ENCODE results near the gene WDPCP.
"Not testable (repeated sequence)": the region's sequence is repeated elsewhere in the genome, so short reads cannot be mapped to it uniquely, and the experiment has no call there.

Gene WDPCP

DNA sequence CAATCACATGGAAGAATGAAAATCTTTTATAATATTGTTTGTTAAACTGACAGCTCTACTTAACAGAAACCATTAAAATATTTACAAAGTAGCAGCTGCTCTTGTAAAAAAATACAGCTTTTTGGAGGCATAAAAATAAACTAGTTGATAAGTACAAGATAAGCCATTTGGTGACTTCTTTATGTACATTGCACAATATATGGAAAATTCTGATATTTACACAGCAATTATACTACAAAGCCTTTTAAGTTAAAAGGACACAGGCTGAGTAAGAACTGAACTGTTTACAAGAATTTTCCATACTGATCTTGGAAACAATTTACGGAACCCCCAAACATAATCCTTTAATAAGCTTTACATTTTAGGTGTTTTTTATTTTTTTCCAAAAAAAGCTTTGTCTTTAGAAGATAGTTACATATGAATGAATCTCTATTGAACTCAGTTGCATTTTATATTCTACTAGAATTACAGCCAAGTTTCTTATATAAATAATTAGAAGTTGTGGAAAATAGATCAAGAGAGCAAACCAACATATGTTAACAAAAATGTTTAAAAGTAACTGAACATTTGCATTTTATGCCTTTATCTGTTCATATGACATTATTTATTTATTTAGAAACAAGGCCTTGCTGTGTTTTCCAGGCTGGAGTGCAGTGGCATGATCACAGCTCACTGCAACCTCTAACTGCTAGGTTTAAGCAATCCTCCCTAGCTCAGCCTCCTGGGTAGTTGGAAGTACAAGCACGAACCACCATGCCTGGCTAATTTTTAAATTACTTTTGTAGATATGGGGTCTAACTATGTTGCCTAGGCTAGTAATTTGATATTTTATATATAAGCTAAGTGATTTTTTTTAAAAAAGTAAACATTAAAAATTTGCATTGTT is 395.1 kb downstream of the WDPCP start:
- no peaks in the 10 kb centered on the region for H3K27me3 Mint-ChIP-seq
- CTCF ChIA-PET: interaction anchor here (0.7 kb wide), 1 partner anchor 37 kb away, joined by 3 read pairs; no protein-coding TSS in a partner anchor
- DNase-seq: no peak
- H3K9me3 Mint-ChIP-seq: peaks cover 8% of the 10 kb centered on the region
- H3K4me1 Mint-ChIP-seq: no peaks in the 10 kb centered on the region
- H3K27ac Mint-ChIP-seq: no peak overlapping the region
- no peak overlapping the region for H3K4me3 Mint-ChIP-seq
- peaks cover 1% of the 10 kb centered on the region for H3K36me3 Mint-ChIP-seq

DNA sequence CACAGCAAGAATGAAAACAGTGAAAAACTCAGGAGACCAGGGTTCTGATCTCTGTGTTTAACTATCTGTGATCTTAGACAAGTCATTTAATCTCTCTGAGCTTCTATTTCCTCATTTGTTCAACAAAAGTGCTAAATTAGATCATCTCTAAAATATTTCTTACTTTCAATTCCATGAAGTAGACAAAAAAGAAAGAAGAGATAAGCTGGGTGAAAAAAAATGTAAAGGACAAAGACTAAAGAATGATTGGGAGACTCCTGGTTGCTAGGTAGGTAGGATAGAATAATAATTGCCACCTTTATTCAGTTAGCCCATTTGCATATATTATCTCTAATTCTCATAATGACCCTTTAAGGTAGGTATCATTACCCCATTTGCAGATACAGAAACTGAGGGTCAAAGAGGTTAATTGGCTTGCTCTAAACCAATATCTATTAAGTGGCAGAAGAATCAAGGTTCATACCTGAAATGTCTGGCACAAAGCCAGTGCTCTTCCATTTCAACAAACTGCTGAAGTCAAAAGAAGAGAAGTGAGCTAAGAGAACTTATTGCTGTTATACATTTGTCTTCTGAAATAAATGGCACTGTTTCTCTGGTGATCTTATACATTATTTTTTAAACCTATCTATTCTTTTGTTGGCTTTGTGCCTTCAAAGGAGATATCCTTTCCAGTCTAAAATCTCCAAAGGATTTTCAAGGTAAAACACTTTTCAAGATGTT is 395.9 kb downstream of the WDPCP start:
- no peak overlapping the region for H3K27ac Mint-ChIP-seq
- H3K27me3 Mint-ChIP-seq: no peaks in the 10 kb centered on the region
- no peaks in the 10 kb centered on the region for H3K4me1 Mint-ChIP-seq
- H3K36me3 Mint-ChIP-seq: peaks cover 1% of the 10 kb centered on the region
- peaks cover 11% of the 10 kb centered on the region for H3K9me3 Mint-ChIP-seq
- DNase-seq: no peak
- CTCF ChIA-PET: interaction anchor here (0.7 kb wide), 1 partner anchor 37 kb away, joined by 3 read pairs; no protein-coding TSS in a partner anchor
- no peak overlapping the region for H3K4me3 Mint-ChIP-seq

DNA sequence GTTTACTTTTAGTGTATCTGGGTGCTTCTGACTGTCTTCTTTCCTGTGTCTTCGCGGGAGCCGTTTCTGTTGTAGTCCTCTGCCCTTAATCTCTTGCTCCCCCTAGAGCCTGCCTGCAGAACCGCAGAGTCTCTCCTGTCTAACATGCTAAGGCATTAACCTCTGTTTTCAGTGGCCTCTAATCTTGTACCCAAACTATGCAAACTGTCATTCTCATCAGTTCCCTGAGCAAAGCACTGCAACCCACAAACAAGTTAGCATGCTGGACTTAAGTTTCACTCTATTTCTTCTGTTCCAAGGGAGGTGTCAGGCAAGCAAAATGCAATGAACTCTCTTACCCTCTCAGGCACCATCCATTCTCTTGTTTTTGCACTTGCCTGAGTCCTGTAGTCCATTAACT is 399.3 kb downstream of the WDPCP start:
- Mint-ChIP-seq H3K36me3 (peaks cover 1% of the 10 kb centered on the region), H3K4me3 (no peak overlapping the region), H3K27me3 (no peaks in the 10 kb centered on the region), H3K27ac (no peak overlapping the region), H3K9me3 (peaks cover 11% of the 10 kb centered on the region), H3K4me1 (no peaks in the 10 kb centered on the region)
- CTCF ChIA-PET: no interaction called here
- DNase-seq: peak; percentile 32

DNA sequence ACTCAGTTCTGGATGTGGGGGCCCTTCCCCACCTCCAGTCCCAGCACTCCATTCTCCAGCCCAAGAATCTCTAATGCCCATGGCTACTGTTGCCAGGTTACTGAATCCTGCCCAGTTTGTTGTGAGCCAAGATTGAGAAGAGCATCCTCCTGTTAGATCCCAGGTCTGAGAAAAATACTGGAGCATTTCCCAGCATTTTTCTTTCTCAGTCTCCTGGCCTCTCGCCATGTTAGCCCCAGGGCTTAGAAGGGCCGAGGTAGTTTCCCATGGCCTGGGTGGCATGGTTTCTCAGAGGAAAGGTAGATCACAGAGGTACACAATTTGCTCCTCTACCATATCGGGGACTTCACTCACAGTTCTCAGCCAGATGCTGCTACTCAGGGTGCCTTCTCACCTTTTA is 401.9 kb downstream of the WDPCP start:
- CTCF ChIA-PET: no interaction called here
- no peak overlapping the region for H3K4me3 Mint-ChIP-seq
- H3K9me3 Mint-ChIP-seq: peaks cover 11% of the 10 kb centered on the region
- H3K27ac Mint-ChIP-seq: no peak overlapping the region
- DNase-seq: no peak
- no peaks in the 10 kb centered on the region for H3K4me1 Mint-ChIP-seq
- H3K36me3 Mint-ChIP-seq: peaks cover 1% of the 10 kb centered on the region
- H3K27me3 Mint-ChIP-seq: no peaks in the 10 kb centered on the region

DNA sequence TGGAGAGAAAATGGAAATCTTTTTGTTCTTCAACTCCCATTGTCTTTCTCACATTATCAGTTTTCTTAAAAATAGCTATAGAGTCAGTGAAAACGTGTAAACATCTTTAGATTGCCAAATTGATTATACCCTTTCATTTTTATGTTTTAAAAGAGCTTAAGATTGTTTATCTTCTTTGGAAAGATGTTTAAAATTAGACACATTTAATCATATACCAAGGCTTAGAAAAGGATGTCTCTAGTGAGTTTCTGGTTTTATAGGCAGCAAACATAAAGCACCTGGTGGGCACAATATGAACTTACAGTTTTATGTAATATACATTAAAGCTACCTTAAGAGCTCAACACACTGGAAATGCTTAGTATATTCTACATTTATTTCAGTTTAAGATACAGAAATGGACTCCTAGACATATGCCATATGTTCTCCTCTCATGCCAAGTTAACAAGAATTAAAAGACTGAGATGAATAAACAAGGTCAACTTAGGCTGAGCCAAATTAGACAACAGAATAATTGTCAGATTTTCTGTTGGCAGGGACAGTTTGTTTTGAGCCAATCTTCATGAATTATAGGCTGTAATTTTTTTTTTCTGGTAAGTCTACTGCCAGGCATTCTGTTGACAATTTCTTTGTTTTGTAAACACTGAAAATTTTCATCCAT is 425.0 kb downstream of the WDPCP start:
- Mint-ChIP-seq H3K27ac (no peak overlapping the region), H3K4me3 (no peak overlapping the region), H3K36me3 (no peaks in the 10 kb centered on the region), H3K9me3 (no peaks in the 10 kb centered on the region), H3K27me3 (no peaks in the 10 kb centered on the region), H3K4me1 (no peaks in the 10 kb centered on the region)
- no peak for DNase-seq
- CTCF ChIA-PET: interaction anchor here (0.6 kb wide), 1 partner anchor 305 kb away, joined by 3 read pairs; no protein-coding TSS in a partner anchor

DNA sequence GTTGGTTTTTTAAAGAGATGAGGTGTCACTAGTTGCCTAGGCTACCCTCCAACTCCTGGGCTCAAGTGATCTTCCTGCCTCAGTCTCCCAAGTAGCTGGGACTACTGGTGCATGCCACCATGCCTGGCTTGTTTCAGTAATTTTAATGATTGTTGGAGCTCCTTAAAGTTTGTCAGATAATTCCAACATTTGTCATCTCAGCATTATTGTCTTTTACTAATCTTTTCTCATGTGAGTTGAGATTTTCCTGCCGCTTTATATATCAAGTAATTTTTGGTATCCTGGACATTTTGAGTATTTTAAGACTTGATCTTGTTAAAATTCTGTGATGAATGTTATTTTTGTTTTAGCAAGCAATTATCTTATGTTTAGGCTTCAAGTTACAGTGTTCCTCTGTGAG is 429.0 kb downstream of the WDPCP start:
- H3K9me3 Mint-ChIP-seq: no peaks in the 10 kb centered on the region
- CTCF ChIA-PET: no interaction called here
- H3K4me1 Mint-ChIP-seq: no peaks in the 10 kb centered on the region
- no peak overlapping the region for H3K27ac Mint-ChIP-seq
- H3K36me3 Mint-ChIP-seq: no peaks in the 10 kb centered on the region
- no peak for DNase-seq
- no peaks in the 10 kb centered on the region for H3K27me3 Mint-ChIP-seq
- no peak overlapping the region for H3K4me3 Mint-ChIP-seq

DNA sequence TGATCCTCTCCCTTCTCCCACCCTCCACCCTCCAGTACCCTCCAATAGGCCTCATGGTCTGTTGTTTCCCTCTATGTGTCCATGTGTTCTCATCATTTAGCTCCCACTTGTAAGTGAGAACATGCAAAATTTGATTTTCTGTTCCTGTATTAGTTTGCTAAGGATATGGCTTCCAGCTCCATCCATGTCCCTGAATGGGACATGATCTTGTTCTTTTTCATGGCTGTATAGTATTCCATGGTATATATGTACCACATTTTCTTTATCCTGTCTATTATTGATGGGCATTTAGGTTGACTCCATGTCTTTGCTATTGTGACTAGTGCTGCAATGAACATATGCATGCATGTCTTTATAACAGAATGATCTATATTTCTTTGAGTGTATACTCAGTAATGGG is 451.6 kb downstream of the WDPCP start:
- CTCF ChIA-PET, H3K27me3 Mint-ChIP-seq, H3K27ac Mint-ChIP-seq, H3K4me1 Mint-ChIP-seq, H3K36me3 Mint-ChIP-seq, DNase-seq, H3K4me3 Mint-ChIP-seq: not testable (repeated sequence)
- H3K9me3 Mint-ChIP-seq: peaks cover 44% of the 10 kb centered on the region

DNA sequence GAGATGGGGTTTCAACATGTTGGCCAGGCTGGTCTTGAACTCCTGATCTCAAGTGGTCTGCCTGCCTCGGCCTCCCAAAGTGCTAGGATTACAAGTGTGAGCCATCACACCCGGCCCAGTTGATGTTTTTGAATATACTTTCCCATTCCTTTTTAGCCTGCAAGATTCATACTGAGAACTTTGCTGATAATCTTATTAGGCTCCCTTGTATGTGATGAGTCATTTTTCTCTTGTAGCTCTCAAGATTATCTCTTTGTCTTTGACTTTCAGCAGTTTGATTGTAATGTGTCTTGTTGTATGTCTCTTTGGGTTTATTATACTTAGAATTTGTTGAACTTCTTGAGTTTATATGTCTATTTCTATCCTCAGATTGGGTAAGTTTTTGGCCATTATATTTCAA is 456.3 kb downstream of the WDPCP start:
- H3K4me3 Mint-ChIP-seq: no peak overlapping the region

DNA sequence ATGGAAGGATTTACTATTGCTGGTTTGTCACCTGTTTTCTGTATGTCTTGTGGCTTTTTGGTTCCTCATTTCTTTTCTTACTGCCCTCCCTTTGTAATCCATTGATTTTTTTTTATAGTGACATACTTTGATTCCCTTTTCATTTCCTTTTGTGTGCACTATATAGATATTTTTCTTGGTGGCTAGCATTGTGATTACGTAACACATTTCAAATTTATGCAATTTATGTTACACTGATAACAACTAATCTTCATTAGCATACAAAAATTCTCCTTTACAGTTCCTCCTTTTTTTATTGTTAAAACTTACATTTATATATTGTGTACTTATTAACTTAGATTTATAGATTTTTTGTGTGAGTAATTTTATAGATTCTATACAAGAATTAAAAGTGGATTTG is 457.1 kb downstream of the WDPCP start:
- H3K4me3 Mint-ChIP-seq: no peak overlapping the region

More for the DNA sequence above, 456.3 kb downstream of the WDPCP start:
- CTCF ChIA-PET: no interaction called here
- Mint-ChIP-seq H3K27me3 (no peaks in the 10 kb centered on the region), H3K9me3 (peaks cover 17% of the 10 kb centered on the region), H3K4me1 (no peaks in the 10 kb centered on the region), H3K27ac (no peak overlapping the region), H3K36me3 (no peaks in the 10 kb centered on the region)
- DNase-seq: no peak

DNA sequence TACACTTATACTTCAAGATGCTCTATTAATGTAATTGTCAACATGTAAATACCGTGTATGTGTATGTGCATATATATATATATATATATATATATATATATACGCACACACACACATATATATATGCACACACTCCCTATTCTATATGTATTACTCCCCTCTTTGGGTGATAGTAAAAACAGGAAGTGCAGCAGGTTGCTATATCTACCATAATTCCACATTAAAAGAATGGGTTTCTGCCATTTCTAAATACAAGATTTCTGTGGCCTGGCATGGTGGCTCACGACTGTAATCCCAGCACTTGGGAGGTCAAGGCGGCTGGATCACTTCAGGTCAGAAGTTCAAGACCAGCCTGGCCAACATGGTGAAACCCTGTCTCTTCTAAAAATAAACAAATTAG is 460.7 kb downstream of the WDPCP start:
- H3K27ac Mint-ChIP-seq: no peak overlapping the region
- no peaks in the 10 kb centered on the region for H3K36me3 Mint-ChIP-seq

More for the DNA sequence above, 457.1 kb downstream of the WDPCP start:
- Mint-ChIP-seq H3K4me1 (no peaks in the 10 kb centered on the region), H3K36me3 (no peaks in the 10 kb centered on the region), H3K27ac (no peak overlapping the region), H3K27me3 (no peaks in the 10 kb centered on the region), H3K9me3 (peaks cover 11% of the 10 kb centered on the region)
- CTCF ChIA-PET: no interaction called here
- DNase-seq: no peak

DNA sequence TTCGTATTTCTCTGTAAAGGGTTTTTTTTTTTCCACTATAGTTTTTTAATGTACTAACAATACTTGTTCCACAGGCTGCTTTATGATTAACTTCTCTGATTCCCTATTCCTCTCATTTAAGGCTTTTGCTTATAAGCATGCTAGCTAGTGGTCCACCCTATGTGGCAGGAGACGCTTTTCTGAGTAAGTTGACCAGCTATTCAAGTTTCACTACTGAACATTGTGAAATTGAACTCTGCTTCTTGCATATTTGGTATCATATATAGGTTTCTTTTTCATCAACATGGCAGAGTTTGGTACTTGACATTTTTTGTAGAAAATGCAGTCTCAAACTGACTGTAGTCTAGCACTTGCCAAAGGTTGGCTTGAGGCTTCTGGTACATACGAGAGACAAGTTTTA is 463.4 kb downstream of the WDPCP start:
- no peak for DNase-seq
- Mint-ChIP-seq H3K9me3 (peaks cover 3% of the 10 kb centered on the region), H3K27me3 (no peaks in the 10 kb centered on the region), H3K4me1 (no peaks in the 10 kb centered on the region), H3K27ac (no peak overlapping the region), H3K4me3 (no peak overlapping the region), H3K36me3 (no peaks in the 10 kb centered on the region)
- CTCF ChIA-PET: no interaction called here

More for the DNA sequence above, 460.7 kb downstream of the WDPCP start:
- no peak for DNase-seq
- CTCF ChIA-PET: no interaction called here
- Mint-ChIP-seq H3K9me3 (peaks cover 7% of the 10 kb centered on the region), H3K27me3 (no peaks in the 10 kb centered on the region), H3K4me1 (no peaks in the 10 kb centered on the region), H3K4me3 (no peak overlapping the region)

DNA sequence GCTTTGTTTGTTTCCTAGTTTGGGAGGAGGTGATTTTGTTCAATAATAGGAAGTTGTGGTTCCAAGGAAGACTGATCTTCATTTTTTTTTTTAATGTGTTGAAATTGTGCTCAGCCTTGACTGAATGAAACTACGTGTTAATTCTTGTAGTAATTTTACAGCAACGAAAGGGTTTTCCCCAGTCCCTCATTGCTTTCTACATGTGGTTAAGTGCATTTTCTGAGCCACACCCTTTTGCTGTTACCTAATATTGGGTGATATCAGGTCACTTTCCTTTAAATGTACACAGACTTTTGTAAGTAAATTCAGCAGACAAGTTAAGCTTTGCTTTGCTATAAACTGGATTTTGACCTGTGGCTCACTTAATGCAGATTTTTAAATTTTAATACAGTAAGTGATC is 464.1 kb downstream of the WDPCP start:
- H3K4me1 Mint-ChIP-seq: no peaks in the 10 kb centered on the region
- CTCF ChIA-PET: no interaction called here
- H3K36me3 Mint-ChIP-seq: no peaks in the 10 kb centered on the region
- no peaks in the 10 kb centered on the region for H3K27me3 Mint-ChIP-seq
- DNase-seq: no peak
- H3K9me3 Mint-ChIP-seq: peaks cover 1% of the 10 kb centered on the region
- H3K27ac Mint-ChIP-seq: no peak overlapping the region
- H3K4me3 Mint-ChIP-seq: no peak overlapping the region

DNA sequence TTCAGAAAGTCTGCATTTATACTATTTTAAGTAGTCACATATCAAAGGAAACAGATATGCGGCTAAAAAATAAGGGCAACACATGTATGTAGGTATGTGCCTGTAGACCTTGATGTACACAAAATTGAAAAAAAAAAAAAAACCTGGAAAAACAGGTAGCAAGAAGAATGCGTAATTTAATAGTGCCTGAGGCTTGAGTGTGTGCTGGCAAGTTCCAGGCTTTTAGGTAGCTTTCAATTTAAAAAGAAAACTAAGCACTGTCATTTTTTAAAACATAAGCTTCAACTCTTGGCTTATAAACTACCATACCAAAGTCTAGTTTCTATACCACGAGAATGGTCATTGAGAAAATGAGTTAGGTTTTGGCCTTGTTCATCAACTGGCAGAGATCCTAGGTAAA is 465.4 kb downstream of the WDPCP start:
- Mint-ChIP-seq H3K27me3 (no peaks in the 10 kb centered on the region), H3K9me3 (no peaks in the 10 kb centered on the region), H3K4me3 (no peak overlapping the region), H3K27ac (no peak overlapping the region), H3K36me3 (no peaks in the 10 kb centered on the region), H3K4me1 (no peaks in the 10 kb centered on the region)
- DNase-seq: no peak
- CTCF ChIA-PET: no interaction called here

DNA sequence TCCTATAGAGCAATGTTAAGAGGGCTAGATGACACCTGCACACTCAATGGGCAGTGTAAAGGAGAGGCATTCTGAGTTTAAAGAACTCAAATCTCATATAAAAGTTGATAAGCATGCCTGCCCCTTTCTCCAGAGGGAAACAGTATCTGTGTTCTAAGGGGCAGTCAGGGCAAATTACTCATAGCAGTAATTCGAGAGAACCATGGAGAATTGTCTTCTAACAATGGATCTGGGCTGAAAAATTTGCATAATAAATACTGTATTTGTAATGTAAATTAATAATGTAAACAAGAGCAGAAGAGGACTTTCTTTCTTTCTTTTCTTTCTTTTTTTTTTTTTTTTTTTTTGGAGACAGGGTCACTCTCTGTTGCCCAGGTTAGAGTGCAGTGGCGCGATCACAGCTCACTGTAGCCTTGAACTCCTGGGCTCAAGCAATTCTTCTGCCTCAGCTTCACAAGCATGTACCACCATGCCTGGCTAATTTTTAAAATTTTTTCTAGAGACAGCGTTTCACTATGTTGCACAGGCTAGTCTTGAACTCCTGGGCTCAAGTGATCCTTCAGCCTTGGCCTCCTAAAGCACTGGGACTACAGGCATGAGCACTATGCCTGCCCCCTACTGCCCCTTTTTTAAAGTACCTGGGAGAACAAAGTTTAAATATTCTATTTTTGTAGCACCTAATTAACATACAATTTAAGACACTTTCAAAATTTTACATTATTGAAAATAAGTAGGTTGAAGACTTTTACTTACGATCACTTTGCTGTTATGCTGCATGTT is 467.0 kb downstream of the WDPCP start:
- no peak for DNase-seq
- no peak overlapping the region for H3K27ac Mint-ChIP-seq
- CTCF ChIA-PET: no interaction called here

More for the DNA sequence above, 467.0 kb downstream of the WDPCP start:
- Mint-ChIP-seq H3K4me1 (no peaks in the 10 kb centered on the region), H3K27me3 (no peaks in the 10 kb centered on the region), H3K9me3 (peaks cover 2% of the 10 kb centered on the region), H3K4me3 (no peak overlapping the region), H3K36me3 (no peaks in the 10 kb centered on the region)
